ENCODE results near the gene SLC37A1.
"Not testable (repeated sequence)": the region's sequence is repeated elsewhere in the genome, so short reads cannot be mapped to it uniquely, and the experiment has no call there.

SLC37A1 gene

DNA sequence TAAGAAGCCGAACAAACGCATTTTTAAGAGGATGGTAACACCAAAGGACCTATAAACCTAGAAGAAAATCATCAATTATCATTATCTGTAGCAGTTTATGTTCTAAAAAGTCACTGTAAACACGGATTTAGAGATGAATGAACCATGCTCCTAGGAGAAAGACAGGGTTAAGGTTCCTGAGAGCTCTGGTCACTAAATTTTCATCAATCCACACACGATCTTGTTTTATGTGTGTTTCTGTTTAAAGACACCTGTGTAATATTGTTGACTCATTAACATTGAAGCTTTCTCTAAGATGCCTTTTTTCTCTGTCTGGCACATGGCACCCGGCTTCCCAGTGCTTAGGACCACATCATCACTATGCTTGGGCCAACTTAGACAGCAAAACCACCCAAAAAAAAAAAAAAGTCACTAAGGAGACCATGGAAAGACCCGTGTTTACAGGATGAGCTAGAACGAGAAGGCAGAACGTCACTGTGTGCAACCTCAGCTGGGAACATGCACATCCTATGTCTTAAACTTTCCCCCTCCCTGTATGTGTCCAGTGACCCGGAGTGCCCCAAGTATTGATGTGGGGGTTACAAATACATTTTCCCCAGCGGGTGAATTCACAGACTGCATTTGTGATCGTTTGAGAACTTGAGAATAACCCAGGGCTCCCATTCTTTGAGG is 84.0 kb downstream of the SLC37A1 start:
- no peak for DNase-seq

DNA sequence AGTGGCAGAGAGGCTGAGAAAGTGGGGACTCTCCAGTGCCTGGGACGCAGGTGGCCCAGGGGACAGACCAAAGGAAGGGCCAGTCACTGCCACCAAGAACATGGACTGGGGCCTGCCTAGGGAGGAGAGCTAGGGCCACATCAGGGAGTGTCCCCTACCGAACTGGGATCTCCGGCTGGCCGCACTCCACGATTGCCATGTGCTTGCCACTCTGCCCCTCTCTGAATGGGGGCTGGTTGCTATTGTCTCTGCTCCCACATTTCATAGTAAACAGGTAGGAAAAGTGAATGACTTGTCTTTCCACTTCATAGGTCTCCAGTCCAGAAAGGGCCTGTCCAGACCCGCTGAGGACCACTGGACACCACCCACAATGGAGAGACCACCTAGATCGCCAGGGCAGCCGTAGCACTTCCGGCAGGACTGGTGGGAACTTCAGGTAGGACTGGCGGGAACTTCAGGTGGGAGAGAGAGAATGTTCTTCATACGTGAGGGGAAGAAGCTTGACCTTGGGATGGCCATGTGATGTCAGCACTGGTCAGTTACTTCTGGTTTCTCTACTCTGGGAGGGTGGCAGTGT is 84.6 kb downstream of the SLC37A1 start:
- DNase-seq = no peak

DNA sequence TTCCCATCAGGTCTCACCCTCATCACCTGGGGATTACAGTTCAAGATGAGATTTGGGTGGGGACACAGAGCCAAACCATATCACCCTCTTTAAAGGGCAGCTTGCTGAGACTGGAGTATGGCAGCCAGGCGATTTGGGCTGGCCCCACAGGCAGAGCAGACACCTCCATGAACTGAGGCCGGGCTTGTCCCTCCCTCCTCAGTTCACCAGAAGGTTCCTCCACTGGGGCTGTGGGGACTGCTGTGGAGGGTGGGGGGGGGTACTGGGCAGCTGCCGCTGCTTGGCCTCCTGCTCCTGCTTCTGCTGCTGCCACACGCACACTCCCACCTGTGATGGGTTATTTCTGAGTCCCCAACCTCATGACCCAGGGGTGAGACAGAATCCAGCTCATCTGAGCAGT is 85.8 kb downstream of the SLC37A1 start:
- no peak for DNase-seq

DNA sequence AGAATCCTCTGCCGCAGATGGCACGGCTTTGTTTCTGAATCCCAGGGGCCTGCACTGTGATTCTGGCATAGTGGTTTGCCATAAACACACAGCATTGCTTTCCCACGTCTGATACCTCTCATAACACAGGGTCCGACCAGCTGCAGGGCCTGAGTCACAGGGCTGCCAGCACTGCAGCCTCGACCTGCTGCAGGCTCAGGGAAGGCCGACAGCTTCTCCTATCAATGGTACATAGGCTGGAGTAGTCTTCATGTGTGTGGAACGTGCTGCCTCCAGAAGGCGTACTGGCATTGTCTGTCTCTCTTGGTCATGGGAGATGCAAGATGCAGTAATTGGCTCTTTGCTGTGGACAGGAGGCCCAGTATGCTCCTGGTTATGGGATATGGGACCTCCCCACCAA is 86.3 kb downstream of the SLC37A1 start:
- no peak for DNase-seq

- DNase-seq = no peak
These were observed 88.0 kb downstream of the SLC37A1 start for GRCh38 chr21:42601656-42602055.

DNA sequence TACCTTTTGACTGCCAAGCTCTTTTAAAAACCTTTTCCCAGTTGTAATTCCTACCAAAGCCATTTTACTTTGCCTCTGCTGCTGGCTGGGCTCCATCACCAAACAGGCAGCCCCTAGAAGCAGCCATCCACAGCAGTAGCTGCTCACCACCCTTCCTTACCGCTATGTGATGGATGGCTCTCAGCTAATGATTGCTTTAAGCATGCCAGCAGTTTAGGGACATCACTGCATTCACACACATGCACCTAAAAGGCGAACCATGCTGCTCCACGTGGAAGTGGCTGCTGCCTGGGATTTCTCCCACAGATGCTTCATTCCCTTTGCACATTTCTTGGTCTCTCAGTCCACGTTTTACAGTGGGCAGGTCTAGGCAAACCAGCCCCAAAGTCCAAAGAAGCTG is 93.5 kb downstream of the SLC37A1 start:
- DNase-seq = no peak

DNA sequence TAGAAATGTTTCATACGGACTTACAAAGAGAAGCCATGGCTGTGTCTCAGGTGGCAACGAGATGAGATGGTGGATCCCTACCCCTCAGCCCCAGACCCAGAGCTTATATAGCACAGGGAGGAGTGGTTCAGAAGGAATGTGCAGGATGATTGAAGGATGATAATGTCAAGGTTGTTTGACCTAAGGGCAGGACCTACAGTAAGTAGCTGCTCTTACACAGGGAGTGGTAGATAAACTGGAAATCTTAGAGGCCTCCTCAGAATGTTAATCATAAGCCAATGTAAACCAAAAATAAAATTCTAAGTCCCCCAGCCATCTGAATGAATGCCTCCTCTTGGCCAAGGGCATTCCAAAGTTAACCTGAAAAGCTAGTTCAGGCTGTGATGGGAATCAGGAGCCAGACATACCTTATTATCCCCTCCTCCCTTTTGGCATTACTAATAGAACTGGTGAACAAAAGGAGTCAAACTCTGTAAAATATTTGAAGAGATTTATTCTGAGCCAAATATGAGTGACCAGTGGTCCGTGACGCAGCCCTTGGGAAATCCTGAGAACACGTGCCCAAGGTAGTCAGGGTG is 94.0 kb downstream of the SLC37A1 start:
- no peak for DNase-seq

DNA sequence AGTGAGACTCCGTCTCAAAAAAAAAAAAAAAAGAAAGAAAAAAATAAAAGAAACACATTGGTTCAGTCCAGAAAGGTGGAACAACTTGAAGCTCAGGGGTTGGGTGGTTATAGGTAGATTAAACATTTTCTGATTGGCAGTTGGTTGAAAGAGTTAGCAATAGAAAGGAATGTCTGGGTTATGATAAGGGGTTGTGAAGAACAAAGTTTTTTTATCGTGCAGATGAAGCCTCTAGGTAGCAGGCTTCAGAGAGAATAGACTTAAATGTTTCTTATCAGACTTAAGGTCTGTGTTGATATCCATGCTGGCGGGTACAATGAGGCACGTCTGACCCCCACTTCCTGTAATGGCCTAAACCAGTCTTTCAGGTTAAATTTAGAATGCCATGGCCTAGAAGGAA is 94.8 kb downstream of the SLC37A1 start:
- DNase-seq = no peak

GRCh38 chr21:42609811-42610210 is 96.2 kb downstream of the SLC37A1 start:
- no peak for DNase-seq

DNA sequence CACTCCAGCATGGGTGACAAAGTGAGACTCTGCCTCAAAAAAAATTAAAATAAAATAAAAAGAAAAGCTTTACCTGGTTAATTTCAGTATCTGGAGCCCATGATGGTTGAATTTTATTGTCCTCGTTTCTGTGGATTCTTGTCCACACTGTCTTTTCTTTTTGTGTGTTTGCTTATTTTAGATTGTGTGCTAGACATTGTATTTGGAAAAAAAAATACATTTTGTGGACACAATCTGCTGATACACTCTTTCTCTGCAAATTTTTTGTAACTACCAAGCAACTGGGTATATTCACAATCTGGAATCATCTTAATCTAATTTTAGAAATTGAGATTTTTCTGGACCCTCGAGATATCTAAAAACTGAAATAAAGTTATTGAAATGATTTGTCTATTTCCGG is 98.2 kb downstream of the SLC37A1 start:
- no peak for DNase-seq

DNA sequence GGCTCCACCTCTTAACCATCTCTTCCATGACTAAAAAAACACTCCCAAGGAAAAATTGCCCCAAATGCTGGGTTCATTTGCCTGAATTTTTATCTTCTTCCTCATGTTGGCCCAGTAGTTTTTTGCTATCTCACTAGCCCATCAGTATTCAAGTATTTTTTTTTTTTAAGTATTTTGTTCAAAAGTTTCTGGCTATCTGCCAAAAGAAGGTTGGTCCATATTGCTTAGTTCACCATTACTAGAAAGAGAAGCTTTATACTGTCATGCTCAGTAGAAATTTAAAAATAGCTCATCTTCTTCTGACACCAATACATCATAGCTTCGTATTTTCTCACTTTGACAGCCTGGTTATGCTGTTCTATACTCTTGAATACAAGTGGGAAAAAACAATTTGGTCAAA is 98.7 kb downstream of the SLC37A1 start:
- no peak for DNase-seq

DNA sequence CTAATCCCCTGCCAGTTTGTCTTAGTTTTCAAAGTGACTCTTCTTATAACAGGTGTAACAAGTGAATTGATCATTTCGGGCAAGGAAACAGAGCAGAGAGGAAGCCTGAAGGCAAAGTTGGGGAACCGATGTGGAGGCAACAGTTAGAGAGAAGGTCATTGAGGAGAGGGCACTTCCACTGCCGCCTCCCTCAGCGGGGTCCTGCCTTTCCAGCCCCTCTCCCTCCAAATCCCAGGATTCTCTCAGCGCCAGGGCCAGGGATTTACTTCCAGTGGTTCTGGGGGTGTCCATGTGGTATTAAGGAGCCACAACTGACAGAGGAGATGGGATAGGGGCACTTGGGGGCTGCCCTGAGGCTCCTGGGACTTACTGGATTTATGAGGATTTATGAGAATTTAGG is 100.1 kb downstream of the SLC37A1 start:
- no peak for DNase-seq

GRCh38 chr21:42614396-42614795 is 100.7 kb downstream of the SLC37A1 start:
- peak; percentile 19 for DNase-seq

DNA sequence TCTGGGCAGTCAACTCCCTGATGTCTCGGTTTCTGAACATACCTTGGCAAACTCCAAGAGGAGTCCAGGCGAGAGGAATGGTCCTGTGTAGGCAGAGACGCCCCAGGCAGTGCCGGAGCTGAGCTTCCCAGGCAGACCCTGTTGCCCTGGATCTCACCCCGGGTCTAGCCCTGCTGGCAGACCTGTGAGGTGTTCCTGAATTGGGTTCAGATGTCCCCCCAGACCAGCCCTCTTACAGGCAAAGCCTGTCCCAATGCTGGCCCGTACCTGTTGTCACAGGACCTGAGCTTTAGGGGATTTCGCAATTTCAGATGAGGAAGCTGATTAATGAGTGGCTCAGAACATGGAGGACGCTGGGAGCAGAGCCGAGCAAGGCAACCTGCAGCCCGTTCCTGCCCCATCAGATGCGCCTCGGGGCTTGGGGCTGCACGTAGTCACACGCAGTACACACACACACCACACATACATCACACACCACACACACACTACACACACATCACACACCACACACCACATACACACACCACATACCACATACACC is 101.2 kb downstream of the SLC37A1 start:
- DNase-seq = peak; percentile 25

- not testable (repeated sequence) for DNase-seq
These were observed 101.7 kb downstream of the SLC37A1 start for GRCh38 chr21:42615377-42615776.

DNA sequence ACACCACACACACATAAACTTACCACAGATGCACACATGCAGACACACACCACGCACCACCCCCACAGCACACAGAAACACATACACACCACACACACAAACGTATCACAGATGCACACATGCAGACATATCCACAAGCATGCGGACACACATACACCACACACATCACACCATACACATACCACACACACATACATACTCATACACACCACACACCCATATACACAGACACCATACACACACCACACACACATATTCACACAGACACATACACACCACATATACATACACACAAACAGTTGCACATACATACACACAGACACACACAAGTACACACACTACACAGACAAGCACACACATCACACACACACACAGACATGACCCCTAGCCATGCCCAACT is 102.3 kb downstream of the SLC37A1 start:
- no peak for DNase-seq

- DNase-seq = peak; percentile 12
These were observed 102.8 kb downstream of the SLC37A1 start for GRCh38 chr21:42616446-42616845.

DNA sequence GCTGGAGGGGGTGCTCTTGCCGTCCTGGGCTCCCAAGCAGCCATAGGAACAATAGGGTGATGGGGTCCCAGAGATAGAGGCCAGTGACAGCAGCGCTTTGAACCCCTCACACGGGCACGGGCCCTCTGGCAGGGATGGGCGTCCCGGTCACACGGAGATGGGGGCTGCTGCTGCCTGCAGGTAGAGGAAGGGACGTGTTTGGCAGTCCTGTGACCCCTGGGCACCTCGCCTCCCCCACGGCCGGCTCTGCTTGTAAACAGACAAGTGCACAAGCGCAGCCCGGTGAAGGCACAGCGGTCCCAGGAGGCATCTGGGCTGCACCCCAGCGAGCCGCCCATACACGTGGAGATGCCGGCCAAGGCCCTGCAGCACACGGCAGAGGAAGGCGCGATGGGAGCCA is 103.3 kb downstream of the SLC37A1 start:
- DNase-seq = no peak

DNA sequence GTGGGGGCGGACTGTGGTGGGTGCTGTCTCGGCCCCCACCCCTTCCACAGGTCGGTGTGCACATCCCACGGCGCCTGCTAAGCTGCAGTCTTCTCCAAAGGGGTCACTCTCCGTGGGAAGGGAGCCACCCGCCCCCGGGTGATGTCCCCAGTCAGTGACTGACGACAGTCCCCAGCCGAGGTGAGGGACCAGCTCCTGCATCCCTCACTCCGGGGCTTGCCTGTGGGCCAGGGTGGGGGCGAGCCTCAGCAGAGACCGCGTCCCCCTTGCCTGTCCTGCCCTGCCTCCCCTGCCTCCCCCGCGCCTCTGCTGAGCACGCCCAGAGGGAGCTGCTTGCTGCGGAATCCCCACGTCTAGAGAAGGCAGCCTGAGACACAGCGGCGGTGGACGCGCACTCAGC is 103.8 kb downstream of the SLC37A1 start:
- DNase-seq = no peak

DNA sequence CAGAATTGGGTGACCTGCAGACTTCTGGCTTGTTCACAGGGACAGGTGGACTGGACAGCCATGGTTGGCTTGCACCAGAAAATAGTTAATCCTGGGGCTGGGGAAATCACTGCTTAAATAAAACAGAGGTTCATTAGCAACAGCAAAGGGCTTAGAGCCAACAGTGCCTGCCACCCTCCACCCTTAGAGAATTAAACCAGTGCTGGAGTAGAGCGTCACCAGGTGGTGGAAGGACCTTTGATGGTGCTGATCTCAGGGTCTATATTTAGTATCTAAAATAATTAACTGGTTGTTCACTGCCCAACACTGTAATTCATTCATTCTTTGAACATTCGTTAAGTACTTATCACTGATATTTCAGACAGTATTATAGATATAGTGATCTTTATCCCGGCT is 105.1 kb downstream of the SLC37A1 start:
- DNase-seq = no peak

DNA sequence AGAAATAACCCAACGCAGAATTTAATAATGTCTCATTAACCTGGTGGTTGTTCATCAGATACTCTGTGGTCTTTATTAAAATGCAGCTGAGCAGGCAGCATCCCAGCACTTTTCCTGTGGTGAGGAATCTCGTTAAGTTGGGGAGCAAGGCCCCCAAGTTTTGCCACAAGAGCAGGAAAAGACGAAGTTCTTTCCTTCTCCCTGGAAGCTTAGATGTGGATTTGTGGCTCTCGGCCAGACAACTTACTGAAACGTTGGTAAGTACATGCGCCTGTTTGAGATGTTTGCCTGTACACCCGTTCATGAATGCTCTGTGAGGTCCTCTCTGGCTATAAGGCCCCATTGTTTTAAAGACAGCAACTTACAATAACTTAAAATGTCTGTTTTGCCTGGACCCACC is 105.5 kb downstream of the SLC37A1 start:
- DNase-seq = no peak

GRCh38 chr21:42619841-42620240 is 106.2 kb downstream of the SLC37A1 start:
- DNase-seq = no peak

- no peak for DNase-seq
These were observed 107.6 kb downstream of the SLC37A1 start for GRCh38 chr21:42621166-42621818.

- no peak for DNase-seq
These were observed 108.1 kb downstream of the SLC37A1 start for GRCh38 chr21:42621819-42622177.
